Measurements from ENCODE around the gene TUBB.
"Not testable (repeated sequence)": the region's sequence is repeated elsewhere in the genome, so short reads cannot be mapped to it uniquely, and the experiment has no call there.

The TUBB gene

GRCh38 chr6:30760549-30760948 is 40.4 kb downstream of the TUBB start:
- no peak for DNase-seq (ENCODE audit: low read depth)

GRCh38 chr6:30761791-30762429 is 41.8 kb downstream of the TUBB start:
- DNase-seq (ENCODE audit: low read depth) = no peak

- no peak for DNase-seq (ENCODE audit: low read depth)
Observed at GRCh38 chr6:30763155-30763617, 43.0 kb downstream of the TUBB start.

GRCh38 chr6:30763618-30764489 is 43.7 kb downstream of the TUBB start:
- DNase-seq (ENCODE audit: low read depth) = no peak

- DNase-seq (ENCODE audit: low read depth) = not testable (repeated sequence)
Observed at GRCh38 chr6:30764490-30765043, 44.4 kb downstream of the TUBB start.

- not testable (repeated sequence) for DNase-seq (ENCODE audit: low read depth)
Observed at GRCh38 chr6:30765495-30765894, 45.3 kb downstream of the TUBB start.

GRCh38 chr6:30766461-30767157 is 46.5 kb downstream of the TUBB start:
- DNase-seq (ENCODE audit: low read depth) = no peak

- no peak for DNase-seq (ENCODE audit: low read depth)
Observed at GRCh38 chr6:30767158-30767943, 47.2 kb downstream of the TUBB start.

- DNase-seq (ENCODE audit: low read depth) = no peak
Observed at GRCh38 chr6:30767944-30768301, 47.8 kb downstream of the TUBB start.

GRCh38 chr6:30768634-30769087 is 48.5 kb downstream of the TUBB start:
- no peak for DNase-seq (ENCODE audit: low read depth)

- peak; percentile 97 for DNase-seq (ENCODE audit: low read depth)
Observed at GRCh38 chr6:30769088-30769852, 49.1 kb downstream of the TUBB start.

GRCh38 chr6:30769853-30770524 is 49.8 kb downstream of the TUBB start:
- no peak for DNase-seq (ENCODE audit: low read depth)

- no peak for DNase-seq (ENCODE audit: low read depth)
Observed at GRCh38 chr6:30770592-30770991, 50.4 kb downstream of the TUBB start.

GRCh38 chr6:30774701-30775100 is 54.5 kb downstream of the TUBB start:
- no peak for DNase-seq (ENCODE audit: low read depth)

All from non-pigmented ciliary epithelial cell (primary cell).